Panc1 (cell line): ENCODE data around the gene RBFOX1. TPM values are rescaled to one million over a fixed set of nuclear protein-coding genes. Genes with fewer than 3 reads are reported as not detected.

Experiments used
- ATAC-seq: fragments of 200-7000 bp; cut with Tn5 transposase; 2 replicates; pipeline ENCODE4 v1.9.1; 2020; ENCODE audit warnings: mild to moderate bottlenecking, moderate library complexity
- BruUV-seq: library from RNA; stranded (reverse); fragments of 400-500 nt; replicated peaks from 2 replicates; lab custom pipeline; 2021; lab: Mats Ljungman, UMichigan
- CTCF ChIA-PET: fragments of 300-600 bp; sonication (Branson Sonifier 250); formaldehyde crosslinking; loops from one replicate; lab custom pipeline; 2022; ENCODE audit warnings: antibody characterized with exemption; lab: Charles Lee
- POLR2A ChIA-PET: fragments of 300-600 bp; sonication (Branson Sonifier 250); formaldehyde crosslinking; loops from one replicate; lab custom pipeline; 2022; ENCODE audit warnings: antibody characterized with exemption; lab: Charles Lee
- DNase-seq: peaks from one replicate; pipeline ENCODE4 v3.0.0-alpha.2; 2010; ENCODE audit warnings: low read depth, low spot score
- H3K27ac ChIP-seq: 2 replicates; pipeline ENCODE4 v1.5.1; 2011; ENCODE audit warnings: mild to moderate bottlenecking, low read length, inconsistent platforms
- H3K27me3 ChIP-seq: fragments of 200-500 bp; sonication (Bioruptor generic); 2 replicates; pipeline ENCODE4 v1.6.0; 2014; ENCODE audit warnings: low read length, inconsistent platforms; ENCODE audit not compliant: control insufficient read depth, insufficient read depth
- H3K36me3 ChIP-seq: fragments of 200-500 bp; sonication (Bioruptor generic); 2 replicates; pipeline ENCODE4 v1.5.1; 2014; ENCODE audit warnings: inconsistent platforms, mild to moderate bottlenecking, low read length, moderate library complexity; ENCODE audit not compliant: control insufficient read depth, insufficient read depth
- H3K4me1 ChIP-seq: 2 replicates; pipeline ENCODE4 v1.5.1; 2011; ENCODE audit warnings: inconsistent platforms, mild to moderate bottlenecking, low read length, moderate library complexity; ENCODE audit not compliant: control insufficient read depth, insufficient read depth
- H3K4me3 ChIP-seq, 2 experiments: 2 replicates each; pipeline ENCODE4 v1.5.1; 2011 to 2012; ENCODE audit warnings: low read depth in 2 of 2, low read length in 2 of 2, mild to moderate bottlenecking in 2 of 2, inconsistent platforms in 1 of 2, moderate library complexity in 1 of 2
- H3K9me3 ChIP-seq: fragments of 200-500 bp; sonication (Bioruptor generic); 2 replicates; pipeline ENCODE4 v1.5.1; 2014; ENCODE audit warnings: low read depth, mild to moderate bottlenecking, inconsistent platforms, low read length, moderate library complexity; ENCODE audit not compliant: control insufficient read depth, insufficient read depth
- POLR2AphosphoS5 ChIP-seq: IDR thresholded peaks from 2 replicates; pipeline ENCODE4 v1.6.1; 2012; ENCODE audit warnings: mild to moderate bottlenecking, low read depth, low read length, moderate library complexity
- SIN3A ChIP-seq: IDR thresholded peaks from 2 replicates; pipeline ENCODE4 v1.6.1; 2012; ENCODE audit warnings: low read depth, mild to moderate bottlenecking, low read length, moderate library complexity, borderline replicate concordance; ENCODE audit not compliant: insufficient read depth
- TCF7L2 ChIP-seq: IDR thresholded peaks from 2 replicates; pipeline ENCODE4 v1.6.1; 2011; ENCODE audit warnings: mild to moderate bottlenecking, low read depth, low read length, inconsistent platforms
- in situ Hi-C: cut with HindIII; loops from 2 replicates; pipeline ENCODE4 v1.10.0; 2016; ENCODE audit warnings: low sequenced_read_pairs, low pct_unique_long_range_greater_than_20kb
- intact Hi-C: fragments of 100-400 bp; cut with micrococcal nuclease; formaldehyde crosslinking; loops from one replicate; pipeline ENCODE4 v1.10.0; 2022; ENCODE audit not compliant: unreplicated experiment
- total RNA-seq: library from RNA; stranded (reverse); gene quantifications from one replicate; pipeline ENCODE4 v1.2.1, GENCODE V29; 2021; ENCODE audit not compliant: unreplicated experiment
- TF ChIP-seq, protein P1 (sequence below), 2 experiments: IDR thresholded peaks; 2 replicates each; pipeline ENCODE4 v1.6.1; 2011 to 2012; ENCODE audit warnings: low read depth in 2 of 2, control low read depth in 1 of 2, low read length in 1 of 2, mild to moderate bottlenecking in 1 of 2, moderate library complexity in 1 of 2; ENCODE audit not compliant: insufficient read depth in 1 of 2
- TF ChIP-seq, protein P2 (sequence below): fragments of 450-650 bp; IDR thresholded peaks from 2 replicates; pipeline ENCODE4 v1.5.1; 2017; ENCODE audit warnings: mild to moderate bottlenecking

The RBFOX1 gene
- total RNA-seq, 1 experiment from 2014 or later, result not detected

DNA sequence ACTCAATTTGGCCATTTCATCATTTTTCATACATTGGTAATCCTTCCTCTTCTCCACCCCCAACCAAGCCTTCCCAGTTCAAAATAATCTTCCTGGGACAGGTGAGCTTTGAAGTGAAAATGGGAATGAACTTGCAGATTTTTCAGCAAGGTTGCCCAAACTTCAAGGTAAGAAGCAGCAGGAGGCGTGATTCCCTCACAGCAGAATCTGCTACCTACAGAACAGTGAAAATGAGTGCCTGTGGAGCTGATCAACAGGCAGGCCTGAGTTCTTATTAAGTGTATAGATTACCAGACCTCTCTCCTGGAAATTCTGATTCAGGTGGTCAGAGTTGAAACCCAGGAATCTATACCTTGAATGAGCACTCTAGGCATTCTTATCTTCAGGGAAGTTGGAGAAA, 356.6 kb downstream of the RBFOX1 start:
- ATAC-seq (no peak), DNase-seq (no peak)
- ChIA-PET POLR2A (no interaction called here), CTCF (no interaction called here)
- Histone ChIP-seq H3K9me3 (no peaks in the 10 kb centered on the region), H3K27ac (no peak overlapping the region), H3K27me3 (no peaks in the 10 kb centered on the region), H3K36me3 (no peaks in the 10 kb centered on the region), H3K4me3 (no peak overlapping the region), H3K4me1 (no peaks in the 10 kb centered on the region)
- intact Hi-C loops (no loop called here), in situ Hi-C loops (no loop called here)
- BruUV-seq, result no TSS peak
- TF ChIP-seq TCF7L2, result no peak

DNA sequence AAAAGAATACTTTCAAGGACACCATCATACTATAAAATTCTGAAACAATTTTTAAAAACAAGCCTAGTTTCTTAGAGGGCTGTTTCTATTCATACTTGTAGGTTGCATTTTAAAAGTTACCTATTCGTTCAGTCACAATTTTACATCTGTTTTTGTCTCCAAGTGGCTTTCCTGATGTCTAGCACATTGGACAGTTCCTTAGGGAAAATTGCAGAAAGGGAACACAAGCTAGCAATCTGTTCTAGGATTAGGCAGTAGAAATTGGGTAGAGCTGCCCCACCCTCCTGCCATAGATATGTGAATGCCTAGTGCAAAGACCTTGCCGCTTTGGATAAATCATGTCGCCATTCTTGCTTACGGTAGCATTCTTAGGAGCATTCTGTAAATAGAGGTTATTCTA, 358.9 kb downstream of the RBFOX1 start:
- no TSS peak for BruUV-seq
- Histone ChIP-seq H3K27ac (no peak overlapping the region), H3K36me3 (no peaks in the 10 kb centered on the region), H3K4me1 (no peaks in the 10 kb centered on the region), H3K27me3 (no peaks in the 10 kb centered on the region), H3K9me3 (no peaks in the 10 kb centered on the region), H3K4me3 (no peak overlapping the region)
- ATAC-seq (no peak), DNase-seq (no peak)
- TF ChIP-seq, protein P1, sequence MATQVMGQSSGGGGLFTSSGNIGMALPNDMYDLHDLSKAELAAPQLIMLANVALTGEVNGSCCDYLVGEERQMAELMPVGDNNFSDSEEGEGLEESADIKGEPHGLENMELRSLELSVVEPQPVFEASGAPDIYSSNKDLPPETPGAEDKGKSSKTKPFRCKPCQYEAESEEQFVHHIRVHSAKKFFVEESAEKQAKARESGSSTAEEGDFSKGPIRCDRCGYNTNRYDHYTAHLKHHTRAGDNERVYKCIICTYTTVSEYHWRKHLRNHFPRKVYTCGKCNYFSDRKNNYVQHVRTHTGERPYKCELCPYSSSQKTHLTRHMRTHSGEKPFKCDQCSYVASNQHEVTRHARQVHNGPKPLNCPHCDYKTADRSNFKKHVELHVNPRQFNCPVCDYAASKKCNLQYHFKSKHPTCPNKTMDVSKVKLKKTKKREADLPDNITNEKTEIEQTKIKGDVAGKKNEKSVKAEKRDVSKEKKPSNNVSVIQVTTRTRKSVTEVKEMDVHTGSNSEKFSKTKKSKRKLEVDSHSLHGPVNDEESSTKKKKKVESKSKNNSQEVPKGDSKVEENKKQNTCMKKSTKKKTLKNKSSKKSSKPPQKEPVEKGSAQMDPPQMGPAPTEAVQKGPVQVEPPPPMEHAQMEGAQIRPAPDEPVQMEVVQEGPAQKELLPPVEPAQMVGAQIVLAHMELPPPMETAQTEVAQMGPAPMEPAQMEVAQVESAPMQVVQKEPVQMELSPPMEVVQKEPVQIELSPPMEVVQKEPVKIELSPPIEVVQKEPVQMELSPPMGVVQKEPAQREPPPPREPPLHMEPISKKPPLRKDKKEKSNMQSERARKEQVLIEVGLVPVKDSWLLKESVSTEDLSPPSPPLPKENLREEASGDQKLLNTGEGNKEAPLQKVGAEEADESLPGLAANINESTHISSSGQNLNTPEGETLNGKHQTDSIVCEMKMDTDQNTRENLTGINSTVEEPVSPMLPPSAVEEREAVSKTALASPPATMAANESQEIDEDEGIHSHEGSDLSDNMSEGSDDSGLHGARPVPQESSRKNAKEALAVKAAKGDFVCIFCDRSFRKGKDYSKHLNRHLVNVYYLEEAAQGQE (IDR thresholded peaks at IDR 0.05; ENCODE audit: insufficient read depth in 1 of 2, low read depth in 2 of 2, low read length in 1 of 2), result 0 out of 4 replicates have a peak, but pooled peaks of 1 of the 2 experiments have one; percentile 43
- TF ChIP-seq, protein P2, sequence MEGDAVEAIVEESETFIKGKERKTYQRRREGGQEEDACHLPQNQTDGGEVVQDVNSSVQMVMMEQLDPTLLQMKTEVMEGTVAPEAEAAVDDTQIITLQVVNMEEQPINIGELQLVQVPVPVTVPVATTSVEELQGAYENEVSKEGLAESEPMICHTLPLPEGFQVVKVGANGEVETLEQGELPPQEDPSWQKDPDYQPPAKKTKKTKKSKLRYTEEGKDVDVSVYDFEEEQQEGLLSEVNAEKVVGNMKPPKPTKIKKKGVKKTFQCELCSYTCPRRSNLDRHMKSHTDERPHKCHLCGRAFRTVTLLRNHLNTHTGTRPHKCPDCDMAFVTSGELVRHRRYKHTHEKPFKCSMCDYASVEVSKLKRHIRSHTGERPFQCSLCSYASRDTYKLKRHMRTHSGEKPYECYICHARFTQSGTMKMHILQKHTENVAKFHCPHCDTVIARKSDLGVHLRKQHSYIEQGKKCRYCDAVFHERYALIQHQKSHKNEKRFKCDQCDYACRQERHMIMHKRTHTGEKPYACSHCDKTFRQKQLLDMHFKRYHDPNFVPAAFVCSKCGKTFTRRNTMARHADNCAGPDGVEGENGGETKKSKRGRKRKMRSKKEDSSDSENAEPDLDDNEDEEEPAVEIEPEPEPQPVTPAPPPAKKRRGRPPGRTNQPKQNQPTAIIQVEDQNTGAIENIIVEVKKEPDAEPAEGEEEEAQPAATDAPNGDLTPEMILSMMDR, result no peak
- in situ Hi-C loops (no loop called here), intact Hi-C loops (no loop called here)
- ChIA-PET POLR2A (no interaction called here), CTCF (no interaction called here)

DNA sequence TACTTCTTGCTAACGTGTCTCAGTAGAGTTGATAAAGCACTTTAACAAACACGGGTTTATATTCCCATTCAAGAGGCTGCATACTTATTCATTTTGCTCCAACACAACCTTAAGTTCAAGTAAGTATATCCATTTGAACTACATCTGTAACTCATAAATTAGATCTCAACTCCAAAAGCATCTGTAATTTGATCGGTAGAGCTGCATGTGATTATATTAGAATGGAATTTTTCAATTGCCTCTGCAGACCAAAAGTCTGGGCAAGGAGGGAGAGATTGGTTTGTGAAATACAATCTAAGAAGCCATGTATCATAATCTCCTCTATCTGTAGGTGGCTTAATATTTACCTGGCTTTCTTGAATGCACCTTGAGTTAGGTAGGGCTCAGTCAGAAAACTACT, 371.0 kb downstream of the RBFOX1 start:
- POLR2A ChIA-PET, result no interaction called here
- in situ Hi-C loops, result no loop called here

More for the DNA sequence above, 371.0 kb downstream of the RBFOX1 start:
- TF ChIP-seq, protein P1 (IDR thresholded peaks at IDR 0.05; ENCODE audit: insufficient read depth in 1 of 2, low read depth in 2 of 2, low read length in 1 of 2), result no peak
- TF ChIP-seq TCF7L2 (no peak), POLR2AphosphoS5 (no peak), SIN3A (no peak)
- TF ChIP-seq, protein P2, result no peak
- intact Hi-C loops, result no loop called here
- Histone ChIP-seq H3K9me3 (no peaks in the 10 kb centered on the region), H3K4me1 (no peaks in the 10 kb centered on the region), H3K4me3 (no peak overlapping the region), H3K27me3 (no peaks in the 10 kb centered on the region), H3K36me3 (no peaks in the 10 kb centered on the region), H3K27ac (no peak overlapping the region)
- CTCF ChIA-PET, result no interaction called here
- no TSS peak for BruUV-seq
- no peak for ATAC-seq
- DNase-seq, result no peak
